Stimulated activated CD4-positive, alpha-beta T cell treated with anti-CD3 and anti-CD28 coated beads, Interleukin-12 subunit alpha, Interleukin-12 subunit beta, amount 100 ng/mL, for 48 hours (primary cell): ENCODE data around the gene DUSP19.

ENCODE experiments used
- DNase-seq, 3 donors: peaks; one replicate each; pipeline ENCODE4 v3.0.0-alpha.2; 2020; ENCODE audit warnings: low read depth in 2 of 3, low spot score in 1 of 3

The DUSP19 gene

DNA sequence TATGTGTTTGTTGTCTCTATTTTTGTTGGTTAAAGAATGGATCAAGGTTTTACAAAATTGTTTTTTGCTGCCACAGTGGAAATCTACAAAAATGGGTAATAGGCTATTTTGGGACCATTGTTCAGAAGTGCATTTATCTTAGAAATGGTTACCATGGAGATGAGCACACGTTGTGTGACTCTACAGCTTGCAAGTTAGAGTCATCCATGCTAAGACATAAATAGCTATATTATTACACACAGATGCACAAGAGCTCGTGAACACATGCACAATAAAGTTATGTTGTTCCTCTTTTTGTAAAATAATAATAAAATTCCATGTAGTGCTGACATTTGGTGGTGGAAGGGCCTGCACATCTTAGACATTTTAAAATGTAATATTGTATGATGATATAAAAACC is 15.5 kb upstream of the DUSP19 start:
- DNase-seq = no peak

DNA sequence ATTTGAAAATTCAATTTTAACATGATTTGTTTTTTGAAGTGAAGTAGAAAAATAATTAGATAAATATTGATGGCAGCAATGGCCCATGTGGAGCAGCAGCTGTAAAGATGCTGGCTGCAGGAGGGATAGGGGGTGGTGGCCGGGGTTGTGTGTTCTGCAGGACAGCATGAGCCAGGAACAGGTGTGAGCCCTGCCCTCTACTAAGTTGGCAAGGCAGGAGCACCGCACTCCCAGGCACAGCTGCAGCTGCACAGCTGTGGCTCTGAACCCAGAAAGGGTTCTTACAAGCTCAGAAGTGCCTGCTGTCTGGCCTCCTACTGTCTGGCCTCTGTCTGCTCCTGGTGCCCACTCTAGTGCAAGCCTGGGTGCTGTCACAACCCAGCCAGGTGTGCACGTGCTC is 10.0 kb upstream of the DUSP19 start:
- no peak for DNase-seq

DNA sequence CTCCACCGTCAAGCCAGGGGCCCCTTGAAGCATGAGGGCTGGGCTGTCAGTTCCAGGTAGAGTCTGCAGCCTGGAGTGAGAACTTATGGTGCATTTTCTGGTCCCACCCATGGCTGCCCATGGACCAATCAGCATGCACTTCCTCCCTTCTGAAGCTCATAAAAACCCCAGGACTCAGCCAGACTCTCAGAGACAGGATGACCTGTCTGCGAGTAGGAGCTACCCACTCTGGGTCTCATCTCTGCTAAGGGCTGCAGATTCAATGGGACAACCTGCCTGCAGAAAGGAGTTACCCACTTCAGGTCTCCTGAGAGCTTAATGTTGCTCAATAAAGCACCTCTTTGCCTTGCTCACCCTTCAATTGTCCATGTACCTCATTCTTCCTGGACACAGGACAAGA is 9.4 kb upstream of the DUSP19 start:
- DNase-seq = no peak

DNA sequence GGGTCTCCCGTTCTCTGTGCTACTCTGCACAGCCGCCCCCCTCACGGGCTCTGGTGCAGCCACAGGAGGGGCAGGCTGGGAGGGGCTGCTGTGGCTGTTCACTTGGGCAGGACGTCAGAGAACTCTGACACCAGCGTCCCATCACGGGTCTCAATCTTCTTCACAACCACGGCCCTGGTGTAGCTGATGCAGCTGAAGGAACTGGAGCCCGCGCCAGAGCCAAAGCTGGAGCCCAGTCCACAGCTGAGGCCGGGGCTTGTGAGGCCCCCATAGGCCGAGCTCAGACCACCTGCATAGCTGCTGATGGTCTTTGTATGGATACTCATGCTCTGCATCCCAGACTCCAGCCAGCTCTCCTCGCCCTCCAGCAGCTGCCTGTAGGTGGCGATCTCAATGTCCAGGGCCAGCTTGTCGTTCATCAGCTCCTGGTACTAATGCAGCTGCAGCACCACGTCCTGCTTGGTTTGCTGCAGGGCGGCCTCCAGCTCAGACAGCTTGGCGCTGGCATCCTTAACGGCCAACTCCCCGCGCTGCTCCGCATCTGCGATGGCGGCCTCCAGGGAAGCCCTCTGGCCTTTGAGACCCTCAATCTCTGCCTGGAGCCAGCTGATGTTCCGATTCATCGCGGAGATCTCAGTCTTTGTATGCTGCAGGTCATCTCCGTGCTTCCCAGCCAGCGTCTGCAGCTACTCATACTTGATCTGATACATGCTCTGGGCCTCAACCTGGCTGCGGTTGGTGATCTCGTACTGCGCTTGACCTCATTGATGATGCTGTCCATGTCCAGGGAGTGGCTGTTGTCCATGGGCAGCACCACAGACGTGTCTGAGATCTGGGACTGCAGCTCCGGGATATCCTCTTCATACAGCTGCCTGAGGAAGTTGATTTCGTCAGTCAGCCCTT is 7.4 kb upstream of the DUSP19 start:
- no peak for DNase-seq

DNA sequence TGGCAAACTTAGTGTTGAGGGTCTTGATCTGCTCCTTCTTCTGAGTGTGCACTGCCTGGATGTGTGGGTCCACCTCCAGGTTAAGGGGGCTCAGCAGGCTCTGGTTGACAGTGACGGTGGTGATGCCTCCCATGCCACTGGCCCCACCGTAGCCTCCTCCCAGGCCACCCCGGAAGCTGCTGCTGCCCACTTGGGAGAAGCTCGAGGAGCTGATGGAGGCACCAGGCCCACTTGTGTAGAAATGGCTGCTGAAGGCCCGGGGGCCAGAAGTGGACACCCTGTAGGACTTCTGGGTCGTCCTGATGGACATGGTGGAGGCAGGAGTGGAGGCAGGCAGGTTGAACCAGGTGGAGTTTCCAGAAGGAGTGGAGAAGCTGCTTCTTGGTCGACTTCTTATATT is 6.4 kb upstream of the DUSP19 start:
- no peak for DNase-seq

DNA sequence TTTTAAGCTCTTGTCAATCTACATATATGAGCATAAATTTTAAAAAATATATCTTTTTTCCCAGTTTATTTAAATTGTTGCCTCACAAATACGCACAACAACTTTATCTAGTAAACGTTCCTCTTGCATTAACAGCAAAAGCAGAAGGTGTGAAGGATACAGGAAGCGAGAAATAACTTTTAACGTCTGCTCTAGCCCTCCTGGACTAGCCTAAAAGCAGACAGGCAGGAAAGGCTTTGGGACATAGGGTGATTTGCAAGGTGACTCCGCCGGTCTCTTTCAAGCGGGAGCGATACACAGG is 434 bp upstream of the DUSP19 start:
- peak in 1 of 3 donors; percentile 15 for DNase-seq

DNA sequence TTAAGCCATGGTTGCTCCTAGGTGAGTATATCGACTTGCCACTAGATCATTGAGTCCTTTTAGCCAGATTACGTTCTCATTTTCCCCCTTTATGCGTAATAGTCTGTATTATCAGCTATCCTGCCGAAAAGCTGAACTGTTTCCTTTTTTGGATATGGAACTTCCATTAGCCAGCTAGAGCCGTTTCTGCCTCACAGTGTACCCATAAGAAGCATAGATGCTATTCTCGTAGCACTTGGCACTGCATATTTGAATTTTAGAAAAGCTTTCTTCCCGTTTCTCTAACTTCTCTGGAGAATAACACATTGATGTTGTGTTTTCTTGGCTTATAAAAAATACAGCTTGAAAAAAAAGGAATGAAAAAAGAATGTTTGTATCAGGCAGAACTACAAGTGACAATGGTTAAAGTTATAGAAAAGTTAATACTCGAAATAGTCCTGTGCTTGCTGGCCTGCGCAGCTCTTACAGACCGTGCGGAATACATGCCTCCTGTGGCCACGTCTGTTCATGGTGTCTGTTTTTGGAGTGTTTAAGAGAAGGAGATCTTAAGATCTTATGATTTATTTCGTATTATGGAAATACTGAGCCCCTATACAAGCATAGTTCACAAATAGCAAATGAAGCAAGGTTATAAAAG is 710 bp downstream of the DUSP19 start:
- no peak for DNase-seq

DNA sequence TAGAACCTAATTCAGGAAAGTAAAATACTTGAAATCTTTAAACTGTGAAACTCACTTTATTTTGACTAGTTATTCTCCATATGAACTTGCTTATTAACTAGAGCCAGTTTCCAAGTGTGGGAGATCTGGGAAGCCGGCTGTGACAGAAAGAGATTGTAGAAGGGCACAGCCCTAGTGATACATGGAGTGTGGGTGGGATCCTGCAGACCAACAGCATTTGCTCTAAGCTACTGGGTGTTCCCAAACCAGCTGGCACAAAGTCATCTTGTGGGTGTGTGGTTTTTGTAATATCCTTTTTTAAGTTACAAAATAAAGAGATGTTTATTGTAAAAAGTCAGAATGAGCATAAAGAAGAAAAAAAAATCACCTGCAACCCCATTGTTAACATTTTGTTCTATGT is 3.4 kb downstream of the DUSP19 start:
- no peak for DNase-seq

DNA sequence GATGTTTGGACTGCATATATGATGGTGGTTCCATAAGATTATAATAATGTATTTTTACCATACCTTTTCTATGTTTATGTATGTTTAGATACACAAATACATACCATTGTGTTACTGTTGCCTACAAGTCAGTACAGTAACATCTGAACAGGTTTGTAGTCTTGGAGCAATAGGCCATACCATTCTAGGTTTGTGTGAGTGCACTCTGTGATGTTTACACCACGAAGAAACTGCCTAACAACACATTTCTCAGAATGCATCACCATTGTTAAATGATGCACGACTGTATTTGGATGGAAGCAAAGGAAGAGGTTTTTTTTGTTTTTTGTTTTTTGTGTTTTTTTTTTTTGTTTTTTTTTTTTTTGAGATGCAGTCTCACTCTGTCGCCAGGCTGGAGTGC is 9.5 kb downstream of the DUSP19 start:
- no peak for DNase-seq

DNA sequence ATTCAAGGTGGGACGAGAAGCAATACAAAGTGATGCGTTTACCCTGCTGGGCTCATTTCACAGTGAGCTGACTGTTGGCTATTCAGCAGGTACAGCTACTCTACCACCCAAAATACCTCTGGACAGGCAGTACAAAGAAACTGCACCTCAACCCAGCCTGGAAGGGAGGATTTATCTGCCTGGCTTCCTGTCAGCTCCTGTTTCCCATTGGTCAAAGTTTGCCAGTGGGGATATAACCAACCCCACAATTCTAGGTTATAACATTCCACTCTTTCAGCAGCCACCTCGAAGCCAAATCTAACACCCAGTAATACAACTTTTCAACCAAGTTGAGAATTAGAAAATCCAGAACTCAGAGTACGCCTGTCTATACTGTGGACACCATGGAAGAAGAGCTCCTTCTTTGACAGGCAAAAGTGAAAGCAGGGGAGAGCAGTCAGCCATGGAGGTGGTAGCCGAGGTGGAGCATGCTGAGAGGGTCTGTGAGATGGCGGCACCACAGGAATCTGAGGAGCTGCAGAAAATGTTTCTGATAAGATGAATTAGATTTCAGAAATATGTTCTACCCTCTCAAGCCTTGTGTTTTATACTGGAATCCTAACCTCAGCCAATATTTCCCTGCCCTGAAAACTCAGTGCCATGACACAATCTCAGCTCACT is 10.8 kb downstream of the DUSP19 start:
- DNase-seq = no peak

DNA sequence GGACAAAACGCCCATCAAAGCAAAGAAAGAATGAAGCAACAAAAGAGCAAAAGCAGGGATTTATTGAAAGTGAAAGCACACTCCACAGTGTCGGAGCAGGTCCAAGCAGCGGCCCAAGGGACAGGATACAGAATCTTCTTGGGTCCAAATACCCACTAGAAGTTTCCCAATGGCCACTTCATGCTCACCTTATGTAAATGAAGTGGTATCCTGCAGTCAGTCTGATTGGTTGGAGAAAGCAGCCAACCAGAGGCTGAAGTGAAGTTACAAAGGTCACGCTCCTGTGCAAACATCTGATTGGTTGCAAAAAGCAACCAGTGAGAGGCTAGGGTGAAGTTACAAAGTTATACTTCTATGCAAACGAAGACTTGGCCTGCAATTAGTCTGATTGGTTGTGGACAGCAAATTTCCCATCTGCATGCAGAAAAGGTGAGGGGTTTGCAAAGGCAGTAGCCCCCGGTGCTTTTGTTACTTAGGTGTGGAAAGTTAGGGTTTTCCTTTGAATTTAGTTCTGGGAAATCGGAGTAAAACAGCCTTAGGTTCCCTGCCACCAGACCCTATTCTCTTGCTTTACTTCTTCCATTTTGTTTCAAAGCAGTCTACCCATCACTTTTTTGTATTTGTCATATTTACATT is 12.9 kb downstream of the DUSP19 start:
- no peak for DNase-seq

DNA sequence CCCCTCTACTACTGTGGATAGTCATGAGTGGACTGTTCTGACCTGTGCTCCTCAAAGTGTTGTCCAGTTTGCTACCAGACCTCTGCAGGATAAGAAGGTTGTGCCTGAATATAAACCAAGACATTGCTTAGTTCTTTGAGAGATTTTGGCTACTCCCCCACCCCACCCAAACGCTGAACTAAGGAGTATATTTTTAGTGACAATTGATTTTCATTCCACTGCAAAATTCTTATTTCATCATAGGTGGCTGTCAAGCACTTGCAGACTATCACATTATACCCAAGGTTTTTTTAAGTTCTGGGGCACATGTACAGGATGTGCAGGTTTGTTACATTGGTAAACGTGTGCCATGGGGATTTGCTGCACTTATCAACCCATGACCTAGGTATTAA is 13.4 kb downstream of the DUSP19 start:
- no peak for DNase-seq

DNA sequence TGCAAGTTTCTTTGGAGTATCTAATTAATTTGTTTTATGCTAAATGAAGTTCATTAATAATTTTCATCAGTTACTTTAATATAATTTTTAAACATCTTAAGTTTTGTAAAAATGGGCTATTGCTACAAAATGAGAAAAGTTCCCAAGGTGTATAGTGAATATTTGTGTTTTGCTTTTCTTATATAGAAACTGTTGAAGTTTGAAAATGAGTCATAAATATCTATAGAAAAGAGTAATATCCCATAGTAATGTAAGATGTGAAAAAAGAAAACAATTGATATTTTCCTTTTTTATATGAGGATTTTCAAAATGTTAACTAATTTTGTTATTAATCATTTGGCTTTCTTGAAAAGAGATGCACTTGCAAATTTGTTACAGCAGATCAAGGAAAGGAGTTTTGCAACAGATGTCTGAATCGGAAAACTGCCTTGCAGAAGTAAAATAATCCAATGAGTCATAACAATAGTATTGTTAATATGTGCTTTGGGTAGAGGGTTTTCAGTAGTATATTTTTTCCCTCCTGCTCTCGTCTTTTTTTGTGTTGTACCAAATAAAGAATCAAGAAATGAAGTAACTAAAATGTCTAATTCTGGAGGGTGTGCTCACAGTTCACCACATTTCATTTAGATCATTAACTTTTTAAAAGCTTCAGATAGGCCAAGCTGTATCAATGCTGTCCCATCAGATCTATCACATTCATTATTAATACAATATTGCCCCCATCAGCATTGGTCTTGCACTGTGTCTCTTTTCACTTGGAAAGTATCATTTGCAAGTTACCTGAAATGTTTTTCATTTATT is 15.5 kb downstream of the DUSP19 start:
- no peak for DNase-seq

DNA sequence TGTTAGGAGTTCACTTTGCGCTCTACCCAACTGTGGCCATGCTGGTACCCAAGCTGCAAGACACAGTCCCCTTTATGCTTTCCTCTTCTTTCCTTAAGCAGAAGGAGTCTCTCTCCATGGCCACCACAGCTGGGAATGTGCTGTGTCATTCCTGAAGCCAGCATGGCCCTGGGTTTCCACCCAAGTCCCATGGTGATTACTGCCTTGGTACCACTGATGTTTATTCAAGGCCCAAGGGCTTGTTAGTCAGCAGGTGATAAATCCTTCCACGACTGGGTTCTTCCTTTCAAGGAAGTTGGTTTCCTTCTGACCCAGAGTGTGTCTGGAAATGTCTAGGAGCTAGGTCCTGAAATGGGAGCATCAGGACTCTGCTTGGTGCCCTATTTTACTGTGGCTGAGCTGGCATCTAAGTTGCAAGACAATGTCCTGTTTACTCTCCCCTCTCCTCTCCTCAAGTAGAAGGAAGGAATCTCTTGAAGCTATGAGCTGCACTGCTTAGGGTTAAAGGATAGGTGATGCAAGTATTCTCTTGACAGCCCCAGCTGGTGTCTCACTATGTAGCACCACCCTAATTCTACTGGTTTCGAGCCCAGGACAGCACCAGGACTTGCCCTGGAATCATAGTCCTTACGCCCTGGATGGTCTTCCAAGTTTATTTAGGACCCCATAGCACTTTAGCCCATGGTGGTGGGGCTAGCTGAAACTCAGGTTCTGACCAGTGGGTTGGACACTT is 27.0 kb downstream of the DUSP19 start:
- no peak for DNase-seq

DNA sequence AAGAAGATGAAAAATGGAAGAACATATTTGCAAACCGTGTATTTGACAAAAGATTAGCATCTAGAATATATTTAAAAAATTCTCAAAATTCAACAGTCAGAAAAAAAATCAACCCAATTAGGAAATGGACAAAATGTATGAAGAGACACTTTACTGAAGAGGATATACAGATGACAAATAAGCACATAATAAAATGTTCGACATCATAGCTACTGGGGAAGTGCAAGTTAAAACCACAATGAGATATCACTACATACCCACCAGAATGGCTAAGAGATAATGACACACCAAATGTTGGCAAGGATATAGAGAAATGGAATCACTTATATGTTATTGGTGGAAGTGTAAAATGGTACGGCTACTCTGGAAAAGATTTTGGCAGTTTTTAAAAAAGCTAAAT is 34.0 kb downstream of the DUSP19 start:
- no peak for DNase-seq

DNA sequence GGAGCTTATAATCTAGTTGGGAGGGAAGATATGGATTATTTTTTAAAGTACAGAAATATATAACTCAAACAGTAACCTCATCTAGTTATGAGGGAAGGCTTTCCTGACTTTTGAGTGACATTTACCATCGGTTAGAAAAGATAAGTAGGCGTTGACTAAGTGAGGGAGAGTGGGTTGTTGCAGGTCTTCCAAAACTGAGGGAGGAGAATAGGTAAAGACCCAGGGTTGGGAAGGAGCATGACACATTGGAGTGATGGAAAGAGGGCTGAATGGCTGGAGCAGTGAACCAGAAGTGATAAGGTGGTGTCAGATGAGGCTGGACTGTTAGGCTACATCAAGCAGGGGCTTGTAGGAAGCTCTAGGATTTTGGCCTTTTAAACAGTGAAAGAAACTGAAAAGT is 35.1 kb downstream of the DUSP19 start:
- DNase-seq = no peak

DNA sequence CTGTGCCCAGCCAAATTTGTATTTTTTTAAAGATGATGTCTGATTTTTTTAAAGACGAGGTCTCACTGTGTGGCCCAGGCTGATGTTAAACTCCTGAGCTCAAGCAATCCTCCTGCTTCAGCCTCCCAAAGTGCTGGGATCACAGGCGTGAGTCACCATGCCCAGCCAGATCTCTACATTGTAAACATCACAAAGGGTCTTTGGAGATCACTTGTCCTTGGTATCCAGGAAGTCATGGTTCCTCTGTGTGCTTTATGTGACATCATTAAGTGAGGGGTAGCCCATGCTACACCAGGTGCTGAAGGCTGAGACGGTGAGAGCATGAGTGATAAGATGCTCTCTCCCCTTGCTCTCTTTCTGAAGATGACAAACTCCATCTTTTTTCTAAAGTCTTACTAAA is 38.7 kb downstream of the DUSP19 start:
- no peak for DNase-seq

DNA sequence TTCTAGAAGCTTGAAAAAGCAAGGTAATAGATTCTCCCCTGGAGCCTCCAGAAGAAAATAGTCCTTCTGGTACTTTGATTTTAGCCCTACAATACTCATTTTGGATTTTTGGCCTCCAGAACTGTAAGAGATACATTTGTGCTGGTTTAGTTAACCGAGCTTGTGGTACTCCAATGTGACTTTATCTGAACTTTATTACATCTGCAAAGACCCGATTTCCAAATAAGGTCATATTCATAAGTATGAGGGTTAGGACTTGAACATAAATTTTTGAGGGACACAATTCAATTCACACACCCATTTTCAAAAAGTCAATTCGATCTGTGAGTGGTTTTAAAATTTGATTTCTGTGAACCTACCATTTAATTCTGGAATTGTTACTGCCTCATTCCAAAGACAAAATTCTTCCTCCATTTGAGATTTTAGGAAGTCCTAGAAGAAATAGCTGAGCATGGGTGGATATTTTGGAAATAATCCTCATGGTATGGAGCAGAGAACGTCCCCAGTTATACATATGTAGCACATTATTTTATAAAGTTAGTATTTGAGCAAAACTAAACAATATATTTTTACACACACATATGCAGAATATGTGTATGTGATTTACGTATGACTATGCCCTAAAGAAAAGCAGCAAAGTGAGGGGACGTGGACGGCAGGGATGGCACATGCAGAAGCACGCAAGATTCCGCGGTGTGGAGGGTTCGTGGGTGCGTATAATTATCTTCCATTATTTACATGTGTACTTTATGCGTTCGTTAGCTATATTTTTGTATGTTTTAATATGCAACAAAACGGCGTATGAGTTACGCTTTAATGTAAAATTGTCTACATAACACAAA is 44.8 kb downstream of the DUSP19 start:
- DNase-seq = no peak

DNA sequence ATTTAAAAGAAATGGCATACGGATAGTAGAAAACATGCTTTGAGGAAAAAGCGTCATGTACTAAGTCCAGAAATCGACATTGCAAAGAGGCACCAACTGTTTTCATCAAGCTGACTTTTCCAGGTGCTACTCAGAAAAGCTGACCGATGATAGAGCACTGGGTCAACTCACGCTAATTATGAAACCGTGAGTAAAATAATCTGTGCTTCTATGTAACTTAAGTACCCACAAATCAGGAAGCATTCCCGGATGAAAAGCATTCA is 45.3 kb downstream of the DUSP19 start:
- DNase-seq = no peak
